GM18870 (cell line): ENCODE data around the gene FGD4.

Source experiments
- ATAC-seq: cut with Tn5 transposase; IDR thresholded peaks from one replicate; pipeline ENCODE4 v1.9.1; 2021; ENCODE audit warnings: moderate library complexity; ENCODE audit not compliant: unreplicated experiment

Gene FGD4

GRCh38 chr12:32454866-32455265, 55.5 kb downstream of the FGD4 start:
- no peak for ATAC-seq

- no peak for ATAC-seq
These were observed 56.3 kb downstream of the FGD4 start for GRCh38 chr12:32455607-32456071.

- ATAC-seq, result no peak
These were observed 58.1 kb downstream of the FGD4 start for GRCh38 chr12:32457251-32458025.

- ATAC-seq, result no peak
These were observed 61.3 kb downstream of the FGD4 start for GRCh38 chr12:32460638-32461037.

- no peak for ATAC-seq
These were observed 63.5 kb downstream of the FGD4 start for GRCh38 chr12:32462908-32463307.

GRCh38 chr12:32466187-32466586, 66.8 kb downstream of the FGD4 start:
- ATAC-seq, result no peak

GRCh38 chr12:32466986-32467711, 67.8 kb downstream of the FGD4 start:
- ATAC-seq, result no peak

- no peak for ATAC-seq
These were observed 68.9 kb downstream of the FGD4 start for GRCh38 chr12:32467959-32468863.

GRCh38 chr12:32470936-32471470, 71.6 kb downstream of the FGD4 start:
- no peak for ATAC-seq

- ATAC-seq, result no peak
These were observed 72.2 kb downstream of the FGD4 start for GRCh38 chr12:32471591-32472001.

- ATAC-seq, result no peak
These were observed 76.4 kb downstream of the FGD4 start for GRCh38 chr12:32475724-32476123.

- no peak for ATAC-seq
These were observed 77.1 kb downstream of the FGD4 start for GRCh38 chr12:32476446-32476845.

GRCh38 chr12:32477714-32478113, 78.4 kb downstream of the FGD4 start:
- ATAC-seq, result no peak

- ATAC-seq, result no peak
These were observed 78.8 kb downstream of the FGD4 start for GRCh38 chr12:32478166-32478565.

GRCh38 chr12:32478858-32479725, 79.7 kb downstream of the FGD4 start:
- no peak for ATAC-seq

GRCh38 chr12:32482226-32482625, 82.9 kb downstream of the FGD4 start:
- peak; percentile 54 for ATAC-seq

- no peak for ATAC-seq
These were observed 84.1 kb downstream of the FGD4 start for GRCh38 chr12:32483499-32483898.

- no peak for ATAC-seq
These were observed 84.6 kb downstream of the FGD4 start for GRCh38 chr12:32483993-32484392.

GRCh38 chr12:32486158-32486557, 86.8 kb downstream of the FGD4 start:
- ATAC-seq, result no peak

- ATAC-seq, result no peak
These were observed 88.8 kb downstream of the FGD4 start for GRCh38 chr12:32488132-32488531.
